Bronchial epithelial cell (primary cell): ENCODE data around the gene TMPRSS9. TPM values are rescaled to one million over a fixed set of nuclear protein-coding genes. Genes with fewer than 3 reads are reported as not detected.

ENCODE experiments used
- DNase-seq: peaks from one replicate; pipeline ENCODE4 v3.0.0-alpha.2; 2010; ENCODE audit warnings: low read depth
- FAIRE-seq: peaks from 2 replicates; lab custom pipeline; 2011; peaks lifted over from hg19 to GRCh38; lab: Jason Lieb, UNC
- H3K27me3 ChIP-seq: 2 replicates; pipeline ENCODE4 v1.5.1; 2011; ENCODE audit warnings: low read length; ENCODE audit not compliant: control insufficient read depth, insufficient read depth
- H3K36me3 ChIP-seq: 2 replicates; pipeline ENCODE4 v1.5.1; 2011; ENCODE audit warnings: low read length; ENCODE audit not compliant: control insufficient read depth, insufficient read depth
- H3K4me3 ChIP-seq: 2 replicates; pipeline ENCODE4 v1.5.1; 2011; ENCODE audit warnings: mild to moderate bottlenecking, low read depth, low read length, control low read depth
- CTCF ChIP-seq: IDR thresholded peaks from 2 replicates; pipeline ENCODE4 v1.5.1; 2011; ENCODE audit warnings: mild to moderate bottlenecking, moderate library complexity, low read length, control low read depth, inconsistent platforms; ENCODE audit not compliant: insufficient read depth, severe bottlenecking
- total RNA-seq: library from RNA; depleted of rRNA; stranded (reverse); fragments of >200 nt; gene quantifications from 2 replicates; pipeline ENCODE4 v1.2.1, GENCODE V29; 2014

TMPRSS9 gene
- total RNA-seq, 1 donor from 2014 or later: not detected

DNA sequence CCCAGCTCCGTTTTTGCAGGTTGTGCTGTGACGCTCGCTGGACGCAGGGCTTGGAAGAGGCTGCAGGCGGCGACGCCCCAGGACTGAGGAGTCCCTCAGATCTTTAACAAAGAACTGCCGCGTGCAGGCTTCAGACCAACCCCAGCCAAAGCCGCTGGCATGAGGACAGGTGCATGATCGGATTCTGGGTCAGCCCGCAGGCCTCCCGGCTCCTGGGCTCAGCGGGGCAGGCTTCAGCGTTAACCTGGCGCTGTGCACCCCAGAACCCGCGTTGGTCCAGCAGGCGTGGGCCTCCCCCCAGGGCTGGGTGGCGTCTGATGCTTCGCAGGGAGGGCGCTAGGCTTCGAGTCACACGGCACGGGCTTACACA is 68.2 kb downstream of the TMPRSS9 start:
- FAIRE-seq (no peak), DNase-seq (peak; percentile 10)
- Histone ChIP-seq H3K4me3 (peak overlapping the region; percentile 95), H3K36me3 (peaks cover 20% of the 10 kb centered on the region), H3K27me3 (no peaks in the 10 kb centered on the region)
- TF ChIP-seq CTCF: peak; percentile 3

- Histone ChIP-seq H3K36me3 (peaks cover 17% of the 10 kb centered on the region), H3K27me3 (no peaks in the 10 kb centered on the region), H3K4me3 (no peak overlapping the region)
- DNase-seq (no peak), FAIRE-seq (no peak)
- no peak for TF ChIP-seq CTCF
These were observed 69.0 kb downstream of the TMPRSS9 start for GRCh38 chr19:2428756-2429711.

DNA sequence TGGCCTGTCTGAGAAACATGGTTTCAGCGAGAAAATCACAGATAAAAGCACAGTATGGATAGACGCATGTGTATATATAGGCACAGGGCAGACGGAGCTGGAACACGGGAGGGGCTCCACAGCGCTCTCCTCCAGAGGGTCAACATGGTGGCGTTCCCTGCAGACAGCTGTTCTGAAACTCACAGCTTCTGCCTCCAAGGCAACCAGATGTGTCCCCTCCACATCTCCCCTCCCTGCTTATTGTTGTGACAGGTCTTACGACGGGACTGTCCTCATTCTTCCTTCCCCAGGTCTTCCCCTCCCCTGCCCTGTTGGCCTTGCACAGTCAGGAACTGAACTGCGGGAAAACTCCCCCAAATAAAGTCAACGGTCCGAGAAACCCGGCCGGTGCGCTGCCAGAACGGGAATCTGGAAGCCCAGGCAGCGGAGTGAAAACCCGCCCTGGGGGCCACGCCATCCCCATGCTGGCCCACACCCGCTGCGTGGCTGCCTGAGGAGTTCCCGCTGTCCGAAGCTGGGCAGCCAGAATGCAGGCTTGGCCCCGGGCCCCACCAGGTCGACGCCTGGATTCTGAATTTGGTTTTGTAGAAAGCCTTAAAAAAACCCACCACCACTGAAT is 70.0 kb downstream of the TMPRSS9 start:
- no peak for TF ChIP-seq CTCF
- DNase-seq (no peak), FAIRE-seq (no peak)
- Histone ChIP-seq H3K27me3 (no peaks in the 10 kb centered on the region), H3K36me3 (peaks cover 19% of the 10 kb centered on the region), H3K4me3 (no peak overlapping the region)

DNA sequence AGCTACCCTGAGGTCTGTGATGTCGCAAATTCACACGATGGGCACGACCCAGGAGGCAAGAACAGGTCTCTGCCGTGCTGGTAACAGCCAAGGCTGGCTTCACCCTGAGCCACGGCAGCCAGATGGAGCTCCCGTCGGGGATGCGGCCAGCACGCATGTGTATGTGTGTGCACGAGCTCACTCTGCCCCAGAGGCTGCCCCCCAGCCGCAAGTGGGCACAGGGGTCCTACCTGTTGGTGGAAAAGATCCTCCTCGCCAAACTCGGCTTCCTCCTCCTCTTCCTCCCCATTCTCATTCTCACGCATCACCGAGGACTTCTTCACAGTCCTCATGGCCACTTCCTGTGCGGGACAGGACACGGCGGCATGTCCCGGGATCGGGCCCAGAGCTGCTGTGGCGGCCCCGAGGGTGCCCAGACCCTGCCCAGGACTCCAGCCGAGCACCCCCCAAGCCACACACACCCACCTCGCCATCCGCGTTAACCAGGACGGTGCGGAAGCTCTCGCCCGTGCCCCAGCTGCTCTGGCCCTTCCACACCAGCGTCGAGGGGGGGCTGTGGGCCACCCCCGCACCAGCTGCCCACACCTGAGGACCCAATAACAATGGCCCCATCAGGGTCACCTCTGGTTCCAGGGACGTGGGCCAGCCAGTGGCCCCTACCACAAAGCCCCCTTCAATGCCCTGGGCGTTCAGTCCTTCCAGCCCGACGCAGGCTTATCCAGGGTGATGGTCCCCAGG is 71.4 kb downstream of the TMPRSS9 start:
- no peaks in the 10 kb centered on the region for H3K27me3 ChIP-seq
- TF ChIP-seq CTCF: no peak
- DNase-seq (no peak), FAIRE-seq (no peak)
- H3K4me3 ChIP-seq: no peak overlapping the region
- H3K36me3 ChIP-seq: peaks cover 10% of the 10 kb centered on the region

GRCh38 chr19:2432131-2432848 is 72.2 kb downstream of the TMPRSS9 start:
- Histone ChIP-seq H3K36me3 (peaks cover 12% of the 10 kb centered on the region), H3K27me3 (no peaks in the 10 kb centered on the region), H3K4me3 (no peak overlapping the region)
- FAIRE-seq (no peak), DNase-seq (no peak)
- TF ChIP-seq CTCF: no peak
